Lung microvascular endothelial cell (primary cell): ENCODE data around the gene KCTD10. TPM values are rescaled to one million over a fixed set of nuclear protein-coding genes. Genes with fewer than 3 reads are reported as not detected.
"Not testable (repeated sequence)": the region's sequence is repeated elsewhere in the genome, so short reads cannot be mapped to it uniquely, and the experiment has no call there.

Source experiments
- DNase-seq, 2 donors: peaks; one replicate each; pipeline versions ENCODE4 v3.0.0 to v3.0.0-alpha.2; 2010; ENCODE audit warnings: low read depth in 2 of 2
- total RNA-seq: library from RNA; depleted of rRNA; stranded (reverse); fragments of >200 nt; gene quantifications from 2 replicates; pipeline ENCODE4 v1.2.1, GENCODE V29; 2014

The KCTD10 gene
- total RNA-seq, 1 donor from 2014 or later: 65.7 TPM

DNA sequence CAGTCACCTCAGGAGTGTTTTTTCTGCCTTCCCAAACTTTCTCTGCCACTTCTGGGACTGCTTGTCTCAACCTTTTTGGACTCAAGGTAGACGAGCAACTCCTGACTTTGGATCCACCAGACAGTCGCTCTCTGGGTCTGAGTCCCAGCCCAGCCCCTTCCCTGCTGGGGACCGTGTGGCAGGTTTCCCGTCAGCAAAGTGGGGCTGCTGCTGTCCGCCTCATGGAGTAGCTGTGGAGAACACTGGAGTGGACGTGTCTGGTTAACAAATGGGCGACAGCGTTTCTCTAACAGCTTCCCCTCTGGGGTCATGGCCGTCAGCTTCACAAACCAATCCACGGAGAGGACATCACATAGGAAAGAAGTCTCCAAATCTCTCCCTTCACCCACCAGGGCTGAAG, 54.8 kb downstream of the KCTD10 start:
- no peak for DNase-seq

DNA sequence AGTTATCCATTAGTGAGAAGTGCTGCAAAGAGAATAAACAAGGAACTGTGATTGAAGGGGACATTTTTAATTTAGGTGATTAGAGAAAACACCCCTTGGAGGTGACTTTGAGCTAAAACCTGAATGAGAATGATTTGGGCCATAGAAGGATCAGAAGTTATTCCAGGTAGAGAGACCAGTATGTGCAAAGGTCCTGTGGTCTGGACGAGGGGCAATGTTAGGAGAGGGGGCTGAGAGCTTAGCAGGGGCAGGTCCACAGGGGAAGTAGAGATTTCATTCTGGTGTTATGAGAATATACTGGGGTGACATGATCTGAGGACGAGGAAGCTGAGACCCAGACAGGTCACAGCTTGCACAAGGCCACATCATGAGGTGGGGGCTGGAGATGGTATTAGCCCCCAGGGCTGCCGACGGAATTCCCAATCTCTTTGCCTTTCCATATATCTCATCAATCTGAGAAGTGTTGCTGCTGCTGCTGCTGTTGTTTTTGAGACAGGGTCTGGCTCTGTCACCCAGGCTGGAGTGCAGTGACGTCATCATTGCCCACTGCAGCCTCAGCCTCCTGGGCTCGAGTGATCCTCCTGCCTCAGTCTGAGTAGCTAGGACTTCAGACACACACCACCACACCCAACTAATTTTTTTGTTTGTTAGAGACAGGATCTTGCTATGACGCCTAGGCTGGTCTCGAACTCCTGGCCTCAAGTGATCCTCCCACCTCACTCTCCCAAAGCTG, 55.6 kb downstream of the KCTD10 start:
- DNase-seq: no peak

DNA sequence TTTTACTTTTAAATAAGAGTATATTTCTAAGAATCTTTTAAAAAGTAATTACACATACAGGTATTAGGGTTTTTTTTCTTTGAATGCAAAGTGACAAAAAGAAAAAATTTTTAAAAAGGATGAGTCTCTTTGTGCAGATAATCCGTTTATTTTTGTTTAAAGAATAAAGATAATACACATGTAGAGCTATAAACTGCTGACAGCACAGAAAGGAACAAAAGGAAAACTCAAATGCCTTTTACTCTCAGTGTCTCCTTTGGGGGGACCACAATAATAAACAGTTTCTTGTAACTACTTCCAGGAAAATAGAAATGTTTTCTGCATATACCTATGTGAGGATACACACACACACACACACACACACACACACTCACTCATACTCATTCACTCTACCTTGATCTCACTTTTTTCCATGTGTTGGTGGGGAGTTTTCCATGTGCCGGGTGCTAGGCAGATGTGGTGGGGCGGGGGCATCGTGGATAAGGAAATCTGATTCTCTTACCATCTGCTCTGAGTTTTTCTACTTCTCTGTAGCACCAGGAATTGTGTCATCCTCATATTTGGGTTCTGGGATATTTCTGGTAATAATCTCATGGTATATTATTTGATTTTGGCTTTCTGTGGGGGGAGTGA, 58.1 kb downstream of the KCTD10 start:
- DNase-seq: no peak

- not testable (repeated sequence) for DNase-seq
These were observed 71.0 kb downstream of the KCTD10 start for GRCh38 chr12:109406147-109406546.

DNA sequence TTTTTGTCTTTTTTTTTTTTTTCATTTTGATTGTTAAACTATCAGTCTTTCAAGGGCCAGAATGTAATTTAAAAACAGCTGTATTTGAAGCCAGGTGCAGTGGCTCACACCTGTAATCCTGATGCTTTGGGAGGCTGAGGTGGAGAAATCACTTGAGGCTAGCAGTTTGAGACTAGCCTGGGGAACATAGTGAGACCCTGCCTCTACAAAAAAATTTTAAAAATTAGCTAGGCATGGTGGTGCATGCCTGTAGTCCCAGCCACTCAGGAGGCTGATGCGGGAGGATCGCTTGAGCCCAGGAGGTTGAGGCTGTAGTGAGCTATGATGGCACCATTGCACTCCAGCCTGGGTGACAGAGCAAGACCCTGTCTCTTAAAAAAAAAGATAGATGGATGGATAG, 72.3 kb downstream of the KCTD10 start:
- not testable (repeated sequence) for DNase-seq

Other genes starting within 250 kb of the KCTD10 start
- gene FOXN4, start 168.0 kb downstream of the KCTD10 start, total RNA-seq: not detected in 2 replicates
- gene MYO1H, start 129.4 kb downstream of the KCTD10 start, total RNA-seq: not detected in 2 replicates
- 20.5 and 28.0 TPM in 2 replicates for gene UBE3B, start 334 bp upstream of the KCTD10 start, total RNA-seq
- 10.5 and 22.0 TPM in 2 replicates for gene MMAB, start 96.2 kb upstream of the KCTD10 start, total RNA-seq
- gene MVK, start 96.5 kb upstream of the KCTD10 start, total RNA-seq: 6.7 and 9.6 TPM in 2 replicates
- gene FAM222A, start 236.5 kb upstream of the KCTD10 start, total RNA-seq: 0.20 and 0.22 TPM in 2 replicates